ENCODE measurements around the gene CALCOCO1. TPM values are rescaled to one million over a fixed set of nuclear protein-coding genes. Genes with fewer than 3 reads are reported as not detected.

The CALCOCO1 gene
- total RNA-seq, 1 donor from 2014 or later = 25.3 TPM

- no peaks in the 10 kb centered on the region for H4K20me1 ChIP-seq (ENCODE audit: low read depth)
- no peaks in the 10 kb centered on the region for H3K79me2 ChIP-seq (ENCODE audit: low read depth)
- Mint-ChIP-seq H3K27me3 (ENCODE audit: insufficient read depth, low read depth) (peaks cover 11% of the 10 kb centered on the region), H3K9me3 (no peaks in the 10 kb centered on the region), H3K4me3 (no peak overlapping the region), H3K27ac (no peak overlapping the region), H3K36me3 (no peaks in the 10 kb centered on the region), H3K4me1 (peaks cover 19% of the 10 kb centered on the region)
- TF ChIP-seq, protein P1, sequence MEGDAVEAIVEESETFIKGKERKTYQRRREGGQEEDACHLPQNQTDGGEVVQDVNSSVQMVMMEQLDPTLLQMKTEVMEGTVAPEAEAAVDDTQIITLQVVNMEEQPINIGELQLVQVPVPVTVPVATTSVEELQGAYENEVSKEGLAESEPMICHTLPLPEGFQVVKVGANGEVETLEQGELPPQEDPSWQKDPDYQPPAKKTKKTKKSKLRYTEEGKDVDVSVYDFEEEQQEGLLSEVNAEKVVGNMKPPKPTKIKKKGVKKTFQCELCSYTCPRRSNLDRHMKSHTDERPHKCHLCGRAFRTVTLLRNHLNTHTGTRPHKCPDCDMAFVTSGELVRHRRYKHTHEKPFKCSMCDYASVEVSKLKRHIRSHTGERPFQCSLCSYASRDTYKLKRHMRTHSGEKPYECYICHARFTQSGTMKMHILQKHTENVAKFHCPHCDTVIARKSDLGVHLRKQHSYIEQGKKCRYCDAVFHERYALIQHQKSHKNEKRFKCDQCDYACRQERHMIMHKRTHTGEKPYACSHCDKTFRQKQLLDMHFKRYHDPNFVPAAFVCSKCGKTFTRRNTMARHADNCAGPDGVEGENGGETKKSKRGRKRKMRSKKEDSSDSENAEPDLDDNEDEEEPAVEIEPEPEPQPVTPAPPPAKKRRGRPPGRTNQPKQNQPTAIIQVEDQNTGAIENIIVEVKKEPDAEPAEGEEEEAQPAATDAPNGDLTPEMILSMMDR (IDR thresholded peaks at IDR 0.05) = no peak
- no peak for TF ChIP-seq EZH2 (IDR thresholded peaks at IDR 0.05)
- TF ChIP-seq EZH2phosphoT487 (IDR thresholded peaks at IDR 0.05) = no peak
- peaks cover 10% of the 10 kb centered on the region for H3K4me1 ChIP-seq
- DNase-seq (ENCODE audit: low spot score) = no peak
- no peaks in the 10 kb centered on the region for H3K36me3 ChIP-seq
- H3F3A ChIP-seq (ENCODE audit: low read depth) = no peaks in the 10 kb centered on the region
- no peak overlapping the region for H3K4me3 ChIP-seq
- no peak overlapping the region for H3K4me2 ChIP-seq
- H3K27ac ChIP-seq = no peak overlapping the region
- no peaks in the 10 kb centered on the region for H3K9me3 ChIP-seq (ENCODE audit: low read depth)
- no peak overlapping the region for H3K9ac ChIP-seq
- peaks cover 37% of the 10 kb centered on the region for H3K27me3 ChIP-seq
- no peak overlapping the region for H2AFZ ChIP-seq (replicated peaks)
Measured at GRCh38 chr12:53729644-53730043, 2.4 kb upstream of the CALCOCO1 start.

- Histone ChIP-seq H3K4me2 (peak overlapping the region; percentile 87), H3K79me2 (ENCODE audit: low read depth) (no peaks in the 10 kb centered on the region), H3K9ac (no peak overlapping the region), H2AFZ (replicated peaks) (peak overlapping the region; percentile 75), H3K27me3 (peaks cover 22% of the 10 kb centered on the region), H4K20me1 (ENCODE audit: low read depth) (no peaks in the 10 kb centered on the region), H3K9me3 (ENCODE audit: low read depth) (no peaks in the 10 kb centered on the region), H3K36me3 (no peaks in the 10 kb centered on the region), H3F3A (ENCODE audit: low read depth) (no peaks in the 10 kb centered on the region), H3K4me3 (peak overlapping the region; percentile 97), H3K27ac (no peak overlapping the region), H3K4me1 (peaks cover 10% of the 10 kb centered on the region)
- no peak overlapping the region for H3K27ac Mint-ChIP-seq
- DNase-seq (ENCODE audit: low spot score) = peak; percentile 8
- peaks cover 16% of the 10 kb centered on the region for H3K27me3 Mint-ChIP-seq (ENCODE audit: insufficient read depth, low read depth)
- H3K36me3 Mint-ChIP-seq = no peaks in the 10 kb centered on the region
- H3K4me1 Mint-ChIP-seq = peaks cover 19% of the 10 kb centered on the region
- peak overlapping the region; percentile 95 for H3K4me3 Mint-ChIP-seq
- TF ChIP-seq, protein P1 (IDR thresholded peaks at IDR 0.05) = no peak
- TF ChIP-seq EZH2 (IDR thresholded peaks at IDR 0.05) (no peak), EZH2phosphoT487 (IDR thresholded peaks at IDR 0.05) (no peak)
- H3K9me3 Mint-ChIP-seq = no peaks in the 10 kb centered on the region
Measured at GRCh38 chr12:53728206-53728605, 954 bp upstream of the CALCOCO1 start.

GRCh38 chr12:53726946-53727309, 324 bp downstream of the CALCOCO1 start:
- H3K4me3 Mint-ChIP-seq = peak overlapping the region; percentile 95
- Histone ChIP-seq H3K9ac (peak overlapping the region; percentile 36), H3F3A (ENCODE audit: low read depth) (no peaks in the 10 kb centered on the region), H3K27ac (no peak overlapping the region), H3K36me3 (no peaks in the 10 kb centered on the region), H3K4me2 (peak overlapping the region; percentile 98), H3K27me3 (peaks cover 10% of the 10 kb centered on the region), H2AFZ (replicated peaks) (peak overlapping the region; percentile 89), H3K9me3 (ENCODE audit: low read depth) (no peaks in the 10 kb centered on the region), H3K4me1 (peaks cover 10% of the 10 kb centered on the region), H3K79me2 (ENCODE audit: low read depth) (no peaks in the 10 kb centered on the region), H4K20me1 (ENCODE audit: low read depth) (no peaks in the 10 kb centered on the region), H3K4me3 (peak overlapping the region; percentile 97)
- TF ChIP-seq EZH2phosphoT487 (IDR thresholded peaks at IDR 0.05) (no peak), EZH2 (IDR thresholded peaks at IDR 0.05) (no peak)
- TF ChIP-seq, protein P1 (IDR thresholded peaks at IDR 0.05) = no peak
- DNase-seq (ENCODE audit: low spot score) = peak; percentile 42
- no peaks in the 10 kb centered on the region for H3K9me3 Mint-ChIP-seq
- no peaks in the 10 kb centered on the region for H3K36me3 Mint-ChIP-seq
- H3K27me3 Mint-ChIP-seq (ENCODE audit: insufficient read depth, low read depth) = peaks cover 9% of the 10 kb centered on the region
- peaks cover 19% of the 10 kb centered on the region for H3K4me1 Mint-ChIP-seq
- no peak overlapping the region for H3K27ac Mint-ChIP-seq
